Loucy (cell line): ENCODE data around the gene OR11L1.

Experiments used
- H2AFZ ChIP-seq: fragments of 200-600 bp; sonication (generic); 2 replicates; pipeline ENCODE4 v1.6.0; 2016; ENCODE audit warnings: antibody characterized with exemption, mild to moderate bottlenecking, low read length, moderate library complexity
- H3F3A ChIP-seq: fragments of 200-600 bp; 2 replicates; pipeline ENCODE4 v1.6.0; 2016; ENCODE audit warnings: antibody characterized with exemption, low read depth, mild to moderate bottlenecking
- H3K27me3 ChIP-seq: fragments of 200-600 bp; sonication (generic); 2 replicates; pipeline ENCODE4 v1.6.1; 2014; ENCODE audit warnings: low read length, mild to moderate bottlenecking; ENCODE audit not compliant: insufficient read depth, poor library complexity, severe bottlenecking
- H3K36me3 ChIP-seq: fragments of 200-600 bp; sonication (generic); 2 replicates; pipeline ENCODE4 v1.6.1; 2016; ENCODE audit warnings: low read length; ENCODE audit not compliant: insufficient read depth
- H3K4me1 ChIP-seq: fragments of 200-600 bp; sonication (generic); 2 replicates; pipeline ENCODE4 v1.5.1; 2014; ENCODE audit warnings: low read length, mild to moderate bottlenecking; ENCODE audit not compliant: insufficient read depth, poor library complexity, severe bottlenecking
- H3K4me2 ChIP-seq: fragments of 200-600 bp; sonication (generic); 2 replicates; pipeline ENCODE4 v1.6.0; 2014; ENCODE audit warnings: antibody characterized with exemption, low read length, low read depth, mild to moderate bottlenecking; ENCODE audit not compliant: poor library complexity, severe bottlenecking
- H3K4me3 ChIP-seq: fragments of 200-600 bp; sonication (generic); 2 replicates; pipeline ENCODE4 v1.5.1; 2014; ENCODE audit warnings: low read length, mild to moderate bottlenecking, mixed read lengths; ENCODE audit not compliant: poor library complexity, severe bottlenecking
- H3K79me2 ChIP-seq: fragments of 200-600 bp; sonication (generic); 2 replicates; pipeline ENCODE4 v1.6.1; 2014; ENCODE audit warnings: low read length; ENCODE audit not compliant: insufficient read depth
- H3K9ac ChIP-seq: fragments of 200-600 bp; sonication (generic); 2 replicates; pipeline ENCODE4 v1.6.0; 2014; ENCODE audit warnings: mild to moderate bottlenecking, low read depth, low read length, moderate library complexity; ENCODE audit not compliant: poor library complexity, severe bottlenecking
- H3K9me2 ChIP-seq: fragments of 200-600 bp; sonication (generic); replicated peaks from 2 replicates; pipeline ENCODE4 v1.6.1; 2016; ENCODE audit warnings: low read depth, low read length, mixed read lengths
- H3K9me3 ChIP-seq: fragments of 200-600 bp; sonication (generic); 2 replicates; pipeline ENCODE4 v1.6.1; 2014; ENCODE audit warnings: mild to moderate bottlenecking, antibody characterized with exemption, low read length, low read depth; ENCODE audit not compliant: insufficient read depth
- H4K20me1 ChIP-seq: fragments of 200-600 bp; sonication (generic); 2 replicates; pipeline ENCODE4 v1.6.0; 2014; ENCODE audit warnings: antibody characterized with exemption, low read length, mild to moderate bottlenecking; ENCODE audit not compliant: insufficient read depth, poor library complexity, severe bottlenecking
- CTCF ChIP-seq: fragments of 200-600 bp; sonication (generic); conservative IDR thresholded peaks from 2 replicates; pipeline ENCODE4 v1.5.1; 2014; ENCODE audit warnings: mild to moderate bottlenecking, antibody characterized with exemption, low read length
- EZH2phosphoT487 ChIP-seq: fragments of 200-600 bp; IDR thresholded peaks from 2 replicates; pipeline ENCODE4 v1.6.1; 2018; ENCODE audit warnings: antibody characterized with exemption, mild to moderate bottlenecking, moderate library complexity, borderline replicate concordance

Gene OR11L1

GRCh38 chr1:247845693-247846017, 4.0 kb upstream of the OR11L1 start:
- Histone ChIP-seq H3K36me3 (no peaks in the 10 kb centered on the region), H4K20me1 (no peaks in the 10 kb centered on the region), H3K4me2 (no peak overlapping the region), H3K4me3 (no peak overlapping the region), H3K27me3 (no peaks in the 10 kb centered on the region), H2AFZ (no peak overlapping the region), H3F3A (no peaks in the 10 kb centered on the region), H3K9ac (no peak overlapping the region), H3K4me1 (no peaks in the 10 kb centered on the region), H3K79me2 (no peaks in the 10 kb centered on the region), H3K9me3 (no peaks in the 10 kb centered on the region), H3K9me2 (no peaks in the 10 kb centered on the region)
- TF ChIP-seq EZH2phosphoT487 (no peak), CTCF (no peak)

- Histone ChIP-seq H3K79me2 (no peaks in the 10 kb centered on the region), H3K9me2 (no peaks in the 10 kb centered on the region), H3K4me3 (no peak overlapping the region), H3K9ac (no peak overlapping the region), H3K36me3 (no peaks in the 10 kb centered on the region), H3K27me3 (no peaks in the 10 kb centered on the region), H4K20me1 (no peaks in the 10 kb centered on the region), H3F3A (no peaks in the 10 kb centered on the region), H3K4me1 (no peaks in the 10 kb centered on the region), H3K4me2 (no peak overlapping the region), H2AFZ (no peak overlapping the region), H3K9me3 (no peaks in the 10 kb centered on the region)
- TF ChIP-seq EZH2phosphoT487 (no peak), CTCF (no peak)
These were observed 3.5 kb upstream of the OR11L1 start for GRCh38 chr1:247845011-247845692.

DNA sequence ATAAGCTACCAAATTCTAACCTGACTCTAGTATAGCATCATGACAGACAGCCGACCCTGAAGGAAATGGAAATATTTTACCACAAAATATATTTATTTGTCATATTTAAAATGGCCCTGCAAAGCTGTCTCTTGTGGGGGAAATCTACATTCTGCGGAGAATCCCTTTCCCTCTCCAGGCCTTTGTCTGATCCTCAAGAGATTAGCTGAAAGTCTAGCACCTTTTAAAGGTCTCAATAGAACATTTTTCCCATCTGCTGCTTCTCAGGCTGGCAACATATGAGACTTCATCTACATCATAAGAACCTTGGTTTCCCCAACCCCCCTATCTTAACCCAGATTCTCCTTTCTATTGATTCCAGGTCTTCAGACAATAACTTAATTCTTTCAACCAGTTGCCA, 1.7 kb upstream of the OR11L1 start:
- H3K79me2 ChIP-seq: no peaks in the 10 kb centered on the region
- no peaks in the 10 kb centered on the region for H3F3A ChIP-seq
- H2AFZ ChIP-seq: no peak overlapping the region
- no peaks in the 10 kb centered on the region for H3K27me3 ChIP-seq
- H3K36me3 ChIP-seq: no peaks in the 10 kb centered on the region
- H4K20me1 ChIP-seq: no peaks in the 10 kb centered on the region
- no peak overlapping the region for H3K4me3 ChIP-seq
- no peaks in the 10 kb centered on the region for H3K9me2 ChIP-seq
- H3K9me3 ChIP-seq: no peaks in the 10 kb centered on the region
- TF ChIP-seq EZH2phosphoT487: no peak
- TF ChIP-seq CTCF: no peak
- no peak overlapping the region for H3K9ac ChIP-seq
- H3K4me1 ChIP-seq: no peaks in the 10 kb centered on the region
- H3K4me2 ChIP-seq: no peak overlapping the region
